ENCODE measurements around the gene PPM1L. TPM values are rescaled to one million over a fixed set of nuclear protein-coding genes. Genes with fewer than 3 reads are reported as not detected.

The PPM1L gene
- polyA plus RNA-seq, 3 donors = 5.5 to 9.9 (median 7.8) TPM

GRCh38 chr3:160748787-160749186 lies 7.2 kb upstream of the PPM1L start:
- no peak for TF ChIP-seq CTCF (IDR thresholded peaks at IDR 0.05)
- Histone ChIP-seq H3K4me1 (ENCODE audit: control insufficient read depth in 1 of 2, insufficient read depth in 2 of 2, low read length in 2 of 2) (peaks cover 2 to 4% of the 10 kb centered on the region in 2 donors), H3K4me2 (replicated peaks; ENCODE audit: extremely low read depth, low read length, poor library complexity, severe bottlenecking) (no peak overlapping the region), H3K27me3 (ENCODE audit: control insufficient read depth in 2 of 2, insufficient read depth in 2 of 2, low read length in 2 of 2) (no peaks in the 10 kb centered on the region), H3K4me3 (replicated peaks in 1 of 3; ENCODE audit: low read depth in 2 of 3, low read length in 3 of 3) (no peak overlapping the region), H3K27ac (ENCODE audit: low read depth in 1 of 2, low read length in 2 of 2) (no peak overlapping the region), H3K9me3 (replicated peaks in 1 of 2; ENCODE audit: control insufficient read depth in 1 of 2, insufficient read depth in 1 of 2, low read length in 2 of 2) (no peaks in the 10 kb centered on the region), H4K20me1 (ENCODE audit: insufficient read depth, low read length) (no peaks in the 10 kb centered on the region), H3K36me3 (replicated peaks in 1 of 2; ENCODE audit: control insufficient read depth in 1 of 2, insufficient read depth in 2 of 2, low read length in 2 of 2) (no peaks in the 10 kb centered on the region), H2AFZ (ENCODE audit: insufficient read depth, low read depth, low read length, poor library complexity, severe bottlenecking) (no peak overlapping the region), H3K9ac (ENCODE audit: insufficient read depth, low read length, poor library complexity, severe bottlenecking) (no peak overlapping the region), H3K79me2 (ENCODE audit: insufficient read depth, low read length) (no peaks in the 10 kb centered on the region)
- Mint-ChIP-seq H3K27ac (no peak overlapping the region), H3K9me3 (no peaks in the 10 kb centered on the region), H3K36me3 (no peaks in the 10 kb centered on the region), H3K4me3 (no peak overlapping the region), H3K4me1 (peaks cover 3% of the 10 kb centered on the region), H3K27me3 (ENCODE audit: low read depth in 3 of 3) (peaks cover 0 to 2% (median 0%) of the 10 kb centered on the region in 3 donors)
- DNase-seq = no peak
- WGBS (ENCODE audit: insufficient coverage) = no CpG with 5 or more reads among the region's 1 CpG
- intact Hi-C loops (cut with micrococcal nuclease) = no loop called here

- Histone ChIP-seq H3K36me3 (replicated peaks in 1 of 2; ENCODE audit: control insufficient read depth in 1 of 2, insufficient read depth in 2 of 2, low read length in 2 of 2) (no peaks in the 10 kb centered on the region), H3K4me2 (replicated peaks; ENCODE audit: extremely low read depth, low read length, poor library complexity, severe bottlenecking) (peak overlapping the region; percentile 99), H2AFZ (ENCODE audit: insufficient read depth, low read depth, low read length, poor library complexity, severe bottlenecking) (peak overlapping the region; percentile 96), H3K27ac (ENCODE audit: low read depth in 1 of 2, low read length in 2 of 2) (no peak overlapping the region), H3K9ac (ENCODE audit: insufficient read depth, low read length, poor library complexity, severe bottlenecking) (peak overlapping the region; percentile 94), H3K4me3 (replicated peaks in 1 of 3; ENCODE audit: low read depth in 2 of 3, low read length in 3 of 3) (peak overlapping the region; percentile 61 to 93 (median 70)), H3K9me3 (replicated peaks in 1 of 2; ENCODE audit: control insufficient read depth in 1 of 2, insufficient read depth in 1 of 2, low read length in 2 of 2) (no peaks in the 10 kb centered on the region), H3K4me1 (ENCODE audit: control insufficient read depth in 1 of 2, insufficient read depth in 2 of 2, low read length in 2 of 2) (peaks cover 31 to 36% of the 10 kb centered on the region in 2 donors), H3K27me3 (ENCODE audit: control insufficient read depth in 2 of 2, insufficient read depth in 2 of 2, low read length in 2 of 2) (peaks cover 0 to 8% of the 10 kb centered on the region in 2 donors), H4K20me1 (ENCODE audit: insufficient read depth, low read length) (peaks cover 29% of the 10 kb centered on the region), H3K79me2 (ENCODE audit: insufficient read depth, low read length) (peaks cover 12% of the 10 kb centered on the region)
- Mint-ChIP-seq H3K27ac (peak overlapping the region in 5 of 7 donors; percentile 93 to 98 (median 97)), H3K9me3 (peaks cover 0 to 3% (median 0%) of the 10 kb centered on the region in 7 donors), H3K4me3 (peak overlapping the region; percentile 98 to 99), H3K27me3 (ENCODE audit: low read depth in 3 of 3) (peaks cover 4 to 16% (median 8%) of the 10 kb centered on the region in 3 donors), H3K4me1 (peaks cover 33% of the 10 kb centered on the region), H3K36me3 (no peaks in the 10 kb centered on the region)
- intact Hi-C loops (cut with micrococcal nuclease) = loop anchor here in 1 of 2 donors (10.0 kb wide), 1 partner anchor 189 kb away; the partner anchor contains the start of gene KPNA4
- no peak for TF ChIP-seq CTCF (IDR thresholded peaks at IDR 0.05)
- WGBS (ENCODE audit: insufficient coverage) = no CpG with 5 or more reads among the region's 2 CpGs
- no peak for DNase-seq
These were observed 2.1 kb upstream of the PPM1L start for GRCh38 chr3:160753953-160754352.
